Measurements from ENCODE around the gene FBXL15.
"Not testable (repeated sequence)": the region's sequence is repeated elsewhere in the genome, so short reads cannot be mapped to it uniquely, and the experiment has no call there.

- TF ChIP-seq ZBTB20 (CRISPR knock-in tag; IDR thresholded peaks at IDR 0.05; ENCODE audit: borderline replicate concordance, low read depth); JUND (CRISPR knock-in tag; IDR thresholded peaks at IDR 0.05); YY1 (IDR thresholded peaks at IDR 0.05; ENCODE audit: insufficient read depth, insufficient replicate concordance, low read depth, low read length); MBD4 (IDR thresholded peaks at IDR 0.05; ENCODE audit: borderline replicate concordance, low read length); ZNF33A (CRISPR knock-in tag; IDR thresholded peaks at IDR 0.05; ENCODE audit: borderline replicate concordance); NFIC (IDR thresholded peaks at IDR 0.05; ENCODE audit: low read length); ISL2 (CRISPR knock-in tag; IDR thresholded peaks at IDR 0.05); ATRX (CRISPR knock-in tag; IDR thresholded peaks at IDR 0.05; ENCODE audit: borderline replicate concordance): not testable (repeated sequence)
These were observed 34.2 kb downstream of the FBXL15 start for GRCh38 chr10:102454662-102455487.

All from HepG2 (cell line).